IMR-90 (cell line): ENCODE measurements around the gene MAPK10. TPM values are rescaled to one million over a fixed set of nuclear protein-coding genes. Genes with fewer than 3 reads are reported as not detected.

Source experiments
- ATAC-seq: fragments of 200-7000 bp; cut with Tn5 transposase; 2 replicates; pipeline ENCODE4 v1.9.1; 2020; ENCODE audit warnings: low read depth, mild to moderate bottlenecking, moderate library complexity
- BruUV-seq: library from RNA; stranded (reverse); fragments of 400-500 nt; replicated peaks from 2 replicates; lab custom pipeline; 2021; lab: Mats Ljungman, UMichigan
- CTCF ChIA-PET: fragments of 300-600 bp; formaldehyde crosslinking; extraction: SDS; loops from one replicate; lab custom pipeline; 2021; ENCODE audit warnings: antibody characterized with exemption; lab: Yijun Ruan, JAX
- POLR2A ChIA-PET: fragments of 300-600 bp; sonication (Branson Sonifier 250); formaldehyde crosslinking; loops from one replicate; lab custom pipeline; 2022; ENCODE audit warnings: antibody characterized with exemption; ENCODE audit not compliant: unreplicated experiment; lab: Charles Lee
- DNase-seq: peaks from one replicate; pipeline ENCODE4 v3.0.0; 2013
- H2AFZ ChIP-seq: replicated peaks from 2 replicates; pipeline ENCODE3; 2013; ENCODE audit warnings: low read length, mild to moderate bottlenecking; ENCODE audit not compliant: poor library complexity
- H2AK5ac ChIP-seq: 2 replicates; pipeline ENCODE4 v1.6.1; 2013; ENCODE audit warnings: low read depth, low read length, inconsistent platforms
- H2AK9ac ChIP-seq: replicated peaks from 2 replicates; pipeline ENCODE3; 2013; ENCODE audit warnings: mild to moderate bottlenecking, low read depth, low read length, moderate library complexity; ENCODE audit not compliant: poor library complexity
- H2BK120ac ChIP-seq: 2 replicates; pipeline ENCODE4 v1.6.1; 2013; ENCODE audit warnings: low read depth, low read length, inconsistent platforms
- H2BK15ac ChIP-seq: 3 replicates; pipeline ENCODE4 v1.6.1; 2013; ENCODE audit warnings: low read depth, low read length, inconsistent platforms
- H2BK20ac ChIP-seq: 2 replicates; pipeline ENCODE4 v1.6.1; 2013; ENCODE audit warnings: low read depth, mild to moderate bottlenecking, inconsistent platforms, low read length, moderate library complexity
- H2BK5ac ChIP-seq: 2 replicates; pipeline ENCODE4 v1.6.1; 2013; ENCODE audit warnings: mild to moderate bottlenecking, low read depth, low read length, inconsistent platforms; ENCODE audit not compliant: poor library complexity, severe bottlenecking
- H3K14ac ChIP-seq: replicated peaks from 2 replicates; pipeline ENCODE4 v1.6.1; 2013; ENCODE audit warnings: low read depth, low read length, inconsistent platforms
- H3K18ac ChIP-seq: 2 replicates; pipeline ENCODE4 v1.6.1; 2013; ENCODE audit warnings: low read depth, low read length, control low read depth
- H3K23ac ChIP-seq: 2 replicates; pipeline ENCODE4 v1.6.1; 2013; ENCODE audit warnings: low read depth, low read length, inconsistent platforms
- H3K27ac ChIP-seq: 2 replicates; pipeline ENCODE4 v1.5.1; 2013; ENCODE audit warnings: mild to moderate bottlenecking, control low read depth, low read length; ENCODE audit not compliant: insufficient read depth
- H3K27me3 ChIP-seq: 2 replicates; pipeline ENCODE4 v1.6.1; 2013; ENCODE audit warnings: low read length; ENCODE audit not compliant: control insufficient read depth, insufficient read depth
- H3K36me3 ChIP-seq: 2 replicates; pipeline ENCODE4 v1.6.1; 2013; ENCODE audit warnings: low read length, mixed read lengths; ENCODE audit not compliant: control insufficient read depth, insufficient read depth
- H3K4ac ChIP-seq: 2 replicates; pipeline ENCODE4 v1.6.1; 2013; ENCODE audit warnings: low read depth, low read length, inconsistent platforms
- H3K4me1 ChIP-seq: 2 replicates; pipeline ENCODE4 v1.6.1; 2013; ENCODE audit warnings: low read length, mixed read lengths; ENCODE audit not compliant: control insufficient read depth, insufficient read depth
- H3K4me2 ChIP-seq: 2 replicates; pipeline ENCODE4 v1.6.1; 2013; ENCODE audit warnings: low read depth, mild to moderate bottlenecking, control low read depth, low read length, moderate library complexity
- H3K4me3 ChIP-seq: 2 replicates; pipeline ENCODE4 v1.5.1; 2013; ENCODE audit warnings: low read depth, mild to moderate bottlenecking, control low read depth, low read length, moderate library complexity; ENCODE audit not compliant: insufficient read depth
- H3K56ac ChIP-seq: 2 replicates; pipeline ENCODE4 v1.6.1; 2013; ENCODE audit warnings: low read length, inconsistent platforms; ENCODE audit not compliant: insufficient read depth; ENCODE audit errors: extremely low read depth
- H3K79me1 ChIP-seq, 2 experiments: 2 replicates each; pipeline ENCODE4 v1.6.1; 2013; ENCODE audit warnings: low read length in 2 of 2, inconsistent platforms in 1 of 2, low read depth in 1 of 2
- H3K9ac ChIP-seq: 2 replicates; pipeline ENCODE4 v1.6.1; 2013; ENCODE audit warnings: low read depth, low read length, control low read depth
- H3K9me1 ChIP-seq: 2 replicates; pipeline ENCODE4 v1.6.1; 2013; ENCODE audit warnings: low read length, inconsistent platforms; ENCODE audit not compliant: insufficient read depth
- H3K9me3 ChIP-seq: 2 replicates; pipeline ENCODE4 v1.6.1; 2013; ENCODE audit warnings: low read length; ENCODE audit not compliant: control insufficient read depth, insufficient read depth
- H4K20me1 ChIP-seq: 2 replicates; pipeline ENCODE4 v1.6.1; 2013; ENCODE audit warnings: low read length, inconsistent platforms; ENCODE audit not compliant: insufficient read depth
- H4K5ac ChIP-seq: 2 replicates; pipeline ENCODE4 v1.6.1; 2013; ENCODE audit warnings: mild to moderate bottlenecking, low read depth, low read length, control low read depth
- H4K8ac ChIP-seq, 2 experiments: 2 replicates each; pipeline ENCODE4 v1.6.1; 2013; ENCODE audit warnings: low read depth in 2 of 2, low read length in 2 of 2, control low read depth in 1 of 2, inconsistent platforms in 1 of 2
- H4K91ac ChIP-seq: 2 replicates; pipeline ENCODE4 v1.6.1; 2013; ENCODE audit warnings: low read depth, low read length, inconsistent platforms; ENCODE audit not compliant: insufficient read depth
- CTCF ChIP-seq: conservative IDR thresholded peaks from 2 replicates; pipeline ENCODE4 v1.5.1; 2012; ENCODE audit warnings: mild to moderate bottlenecking, low read depth, low read length, improper control_type of control experiment
- MAFK ChIP-seq: IDR thresholded peaks from 2 replicates; pipeline ENCODE4 v1.6.1; 2012; ENCODE audit warnings: low read depth, low read length, improper control_type of control experiment
- MXI1 ChIP-seq: IDR thresholded peaks from 2 replicates; pipeline ENCODE4 v1.6.1; 2012; ENCODE audit warnings: low read depth, mild to moderate bottlenecking, low read length, moderate library complexity, borderline replicate concordance
- WGBS, 2 experiments: methylation state at CpG; one replicate each; pipeline versions ENCODE4 v1.1.5 to v1.1.7; 2013; ENCODE audit warnings: missing lambda C conversion rate in 2 of 2; ENCODE audit not compliant: insufficient read length in 1 of 2; ENCODE audit errors: extremely low coverage in 2 of 2; 5-methylcytosine and 5-hydroxymethylcytosine counted together
- dilution Hi-C: fragments of 300-500 bp; cut with HindIII; formaldehyde crosslinking; loops from one replicate; pipeline ENCODE4 v1.14.3; 2018; ENCODE audit warnings: low sequenced_read_pairs; ENCODE audit not compliant: unreplicated experiment
- in situ Hi-C: fragments of 300-500 bp; cut with MboI; formaldehyde crosslinking; loops from 3 replicates; pipeline ENCODE4 v1.14.3; 2019; ENCODE audit warnings: low sequenced_read_pairs, inconsistent platforms, mixed read lengths
- intact Hi-C: fragments of 100-400 bp; cut with micrococcal nuclease; formaldehyde crosslinking; loops from 2 replicates; pipeline ENCODE4 v1.10.0; 2022
- polyA plus RNA-seq, 3 experiments: library from polyadenylated mRNA; depleted of rRNA; stranded (reverse); fragments of >200 nt; gene quantifications; 2 replicates each; pipeline ENCODE4 v1.2.3, GENCODE V29; 2012; ENCODE audit warnings: low replicate concordance in 1 of 3
- total RNA-seq: library from RNA; depleted of rRNA; stranded (reverse); fragments of >200 nt; gene quantifications from 2 replicates; pipeline ENCODE4 v1.2.3, GENCODE V29; 2012

Gene MAPK10
- total and polyA plus RNA-seq, 2 of the 4 experiments (the other 2 are of a cell fraction), result 2.8 to 6.5 TPM

- no TSS peak for BruUV-seq
- H3K4me2 ChIP-seq, result no peak overlapping the region
- no peak overlapping the region for H2BK5ac ChIP-seq
- POLR2A ChIA-PET, result no interaction called here
- no peaks in the 10 kb centered on the region for H3K36me3 ChIP-seq
- H3K4ac ChIP-seq, result no peak overlapping the region
- H3K4me3 ChIP-seq, result no peak overlapping the region
- WGBS, 2 experiments, result 100% methylated on average over 1 of the region's 2 CpGs; no CpG with 5 or more reads in 1 of the 2 experiments
- no peaks in the 10 kb centered on the region for H3K79me1 ChIP-seq
- no peak overlapping the region for H2AK9ac ChIP-seq
- H4K5ac ChIP-seq, result no peak overlapping the region
- TF ChIP-seq MAFK (no peak), CTCF (no peak), MXI1 (no peak)
- ATAC-seq, result no peak
- no peak overlapping the region for H3K23ac ChIP-seq
- H2AK5ac ChIP-seq, result no peak overlapping the region
- in situ Hi-C loops (no loop called here), intact Hi-C loops (no loop called here), dilution Hi-C loops (no loop called here)
- no peak overlapping the region for H2AFZ ChIP-seq
- no peak overlapping the region for H2BK20ac ChIP-seq
- H4K20me1 ChIP-seq, result no peaks in the 10 kb centered on the region
- H3K9ac ChIP-seq, result no peak overlapping the region
- no peak overlapping the region for H2BK15ac ChIP-seq
- H3K9me3 ChIP-seq, result no peaks in the 10 kb centered on the region
- H4K8ac ChIP-seq, result no peak overlapping the region
- CTCF ChIA-PET, result interaction anchor here (1.4 kb wide), 1 partner anchor 16 kb away, joined by 3 read pairs; no protein-coding TSS in a partner anchor
- no peaks in the 10 kb centered on the region for H3K27me3 ChIP-seq
- H3K4me1 ChIP-seq, result no peaks in the 10 kb centered on the region
- no peak overlapping the region for H3K18ac ChIP-seq
- H3K27ac ChIP-seq, result no peak overlapping the region
- no peak for DNase-seq
- 0 out of 2 replicates have a peak, but pooled peaks cover 3% of the 10 kb centered on the region for H3K9me1 ChIP-seq
- no peak overlapping the region for H3K56ac ChIP-seq
- H3K14ac ChIP-seq, result no peak overlapping the region
- no peak overlapping the region for H2BK120ac ChIP-seq
- no peak overlapping the region for H4K91ac ChIP-seq
These were observed 263.5 kb downstream of the MAPK10 start for GRCh38 chr4:86096373-86096772.
